CD4-positive, alpha-beta T cell (primary cell): ENCODE measurements around the gene DPYSL4. TPM values are rescaled to one million over a fixed set of nuclear protein-coding genes. Genes with fewer than 3 reads are reported as not detected.
A peak's percentile ranks its signal among the peaks of the same experiment; 100 is the strongest.

Source experiments
- ATAC-seq: fragments of 200-7000 bp; cut with Tn5 transposase; one replicate; pipeline ENCODE4 v1.10.0; 2022; ENCODE audit warnings: mild to moderate bottlenecking; ENCODE audit not compliant: poor library complexity
- CTCF ChIA-PET: fragments of 350-600 bp; sonication (Branson Sonifier 250); formaldehyde crosslinking; loops from one replicate; lab custom pipeline; 2021; ENCODE audit warnings: antibody characterized with exemption, inconsistent platforms; lab: Charles Lee
- POLR2A ChIA-PET: fragments of 350-600 bp; sonication (Branson Sonifier 250); formaldehyde crosslinking; loops from one replicate; lab custom pipeline; 2021; ENCODE audit warnings: antibody characterized with exemption, inconsistent platforms; lab: Charles Lee
- DNase-seq, 14 experiments: peaks; one replicate each; pipeline ENCODE4 v3.0.0-alpha.2; 2013 to 2020; ENCODE audit warnings: mixed read lengths in 2 of 14
- H3K27ac ChIP-seq, 2 donors: one replicate each; pipeline versions ENCODE4 v1.5.1 to v1.7.0; 2013; ENCODE audit warnings: low read length in 2 of 2, low read depth in 1 of 2, mild to moderate bottlenecking in 1 of 2
- H3K27me3 ChIP-seq, 2 experiments: 1 replicate in 1 of 2; 2 replicates in 1 of 2; pipeline versions ENCODE4 v1.6.1 to v1.7.0; 2013; ENCODE audit warnings: low read length in 2 of 2, control low read depth in 1 of 2, mild to moderate bottlenecking in 1 of 2, moderate library complexity in 1 of 2; ENCODE audit not compliant: insufficient read depth in 2 of 2, control insufficient read depth in 1 of 2
- H3K36me3 ChIP-seq: one replicate; pipeline ENCODE4 v1.6.1; 2013; ENCODE audit warnings: low read length, control low read depth; ENCODE audit not compliant: insufficient read depth
- H3K4me1 ChIP-seq: one replicate; pipeline ENCODE4 v1.6.1; 2013; ENCODE audit warnings: low read length, control low read depth; ENCODE audit not compliant: insufficient read depth
- H3K4me3 ChIP-seq: one replicate; pipeline ENCODE4 v1.5.1; 2013; ENCODE audit warnings: mild to moderate bottlenecking, low read length, moderate library complexity
- H3K9me3 ChIP-seq, 2 experiments: 1 replicate in 1 of 2; 2 replicates in 1 of 2; pipeline versions ENCODE4 v1.6.1 to v1.7.0; 2013; ENCODE audit warnings: low read length in 2 of 2, mild to moderate bottlenecking in 2 of 2, control low read depth in 1 of 2, moderate library complexity in 1 of 2; ENCODE audit not compliant: control insufficient read depth in 1 of 2, insufficient read depth in 1 of 2
- H3K27ac Mint-ChIP-seq: one replicate; pipeline ENCODE4 v1.8.0; 2020; ENCODE audit warnings: mixed read lengths
- H3K27me3 Mint-ChIP-seq: one replicate; pipeline ENCODE4 v1.8.0; 2021; ENCODE audit warnings: mixed read lengths
- H3K36me3 Mint-ChIP-seq: one replicate; pipeline ENCODE4 v1.8.0; 2021; ENCODE audit warnings: low read depth, mixed read lengths
- H3K4me1 Mint-ChIP-seq: one replicate; pipeline ENCODE4 v1.8.0; 2021; ENCODE audit warnings: low read depth, mixed read lengths
- H3K4me3 Mint-ChIP-seq: one replicate; pipeline ENCODE4 v1.8.0; 2020; ENCODE audit warnings: mild to moderate bottlenecking, mixed read lengths
- H3K9me3 Mint-ChIP-seq: one replicate; pipeline ENCODE4 v1.8.0; 2020; ENCODE audit warnings: mixed read lengths
- CTCF ChIP-seq: fragments of 200-600 bp; IDR thresholded peaks from one replicate; pipeline ENCODE4 v1.8.0; 2022; ENCODE audit warnings: antibody characterized with exemption, mild to moderate bottlenecking
- intact Hi-C, 2 experiments: fragments of 100-400 bp; cut with DNase I in 1 of 2; cut with micrococcal nuclease in 1 of 2; formaldehyde crosslinking; loops; one replicate each; pipeline versions ENCODE4 v1.15.1 to v1.9.0; 2023 to 2025; cut with DNase I, micrococcal nuclease
- total RNA-seq, 174 experiments: library from RNA in 2 of 174; stranded (reverse) in 2 of 174; gene quantifications; one replicate each; pipeline ENCODE4 v1.2.3 and lab custom pipeline; 2021 to 2026

Gene DPYSL4
- total RNA-seq, 2 experiments from 2014 or later, result 0.64 to 0.96 TPM

- no peak for ATAC-seq
- peak overlapping the region; percentile 88 for H3K27ac Mint-ChIP-seq
- POLR2A ChIA-PET, result no interaction called here
- H3K36me3 ChIP-seq, result no peaks in the 10 kb centered on the region
- peaks cover 43% of the 10 kb centered on the region for H3K4me1 ChIP-seq
- peaks cover 32% of the 10 kb centered on the region for H3K4me1 Mint-ChIP-seq
- DNase-seq, result no peak
- intact Hi-C loops, result no loop called here
- H3K27me3 ChIP-seq, result peaks cover 0 to 2% of the 10 kb centered on the region in 2 experiments
- H3K27ac ChIP-seq, result no peak overlapping the region
- no peaks in the 10 kb centered on the region for H3K9me3 ChIP-seq
- H3K27me3 Mint-ChIP-seq, result no peaks in the 10 kb centered on the region
- no peaks in the 10 kb centered on the region for H3K9me3 Mint-ChIP-seq
- H3K36me3 Mint-ChIP-seq, result no peaks in the 10 kb centered on the region
- CTCF ChIA-PET, result no interaction called here
- no peak for TF ChIP-seq CTCF
- no peak overlapping the region for H3K4me3 ChIP-seq
- no peak overlapping the region for H3K4me3 Mint-ChIP-seq
Measured at GRCh38 chr10:132228616-132229015, 41.9 kb downstream of the DPYSL4 start.

- H3K4me1 ChIP-seq, result peaks cover 43% of the 10 kb centered on the region
- DNase-seq (no peak), ATAC-seq (no peak)
- no peaks in the 10 kb centered on the region for H3K9me3 Mint-ChIP-seq
- CTCF ChIA-PET, result no interaction called here
- H3K36me3 ChIP-seq, result no peaks in the 10 kb centered on the region
- no peak for TF ChIP-seq CTCF
- no peak overlapping the region for H3K27ac ChIP-seq
- no peak overlapping the region for H3K4me3 Mint-ChIP-seq
- no peaks in the 10 kb centered on the region for H3K9me3 ChIP-seq
- POLR2A ChIA-PET, result interaction anchor here (1.1 kb wide), 1 partner anchor 217 kb away, joined by 4 read pairs; no protein-coding TSS in a partner anchor
- H3K4me3 ChIP-seq, result no peak overlapping the region
- H3K4me1 Mint-ChIP-seq, result peaks cover 32% of the 10 kb centered on the region
- H3K27me3 Mint-ChIP-seq, result no peaks in the 10 kb centered on the region
- peak overlapping the region; percentile 88 for H3K27ac Mint-ChIP-seq
- no peaks in the 10 kb centered on the region for H3K36me3 Mint-ChIP-seq
- intact Hi-C loops, result no loop called here
- H3K27me3 ChIP-seq, result peaks cover 0 to 2% of the 10 kb centered on the region in 2 experiments
Measured at GRCh38 chr10:132229096-132229495, 42.3 kb downstream of the DPYSL4 start.

GRCh38 chr10:132229834-132230556 is 43.2 kb downstream of the DPYSL4 start:
- TF ChIP-seq CTCF, result no peak
- Mint-ChIP-seq H3K27me3 (no peaks in the 10 kb centered on the region), H3K36me3 (no peaks in the 10 kb centered on the region), H3K27ac (peak overlapping the region; percentile 88), H3K4me1 (peaks cover 32% of the 10 kb centered on the region), H3K9me3 (no peaks in the 10 kb centered on the region), H3K4me3 (peak overlapping the region; percentile 86)
- intact Hi-C loops, result no loop called here
- ChIA-PET POLR2A (interaction anchor here (1.1 kb wide), 1 partner anchor 217 kb away, joined by 4 read pairs; no protein-coding TSS in a partner anchor), CTCF (no interaction called here)
- no peaks in the 10 kb centered on the region for H3K36me3 ChIP-seq
- peak; percentile 50 for ATAC-seq
- H3K4me1 ChIP-seq, result peaks cover 43% of the 10 kb centered on the region
- peaks cover 0 to 2% of the 10 kb centered on the region in 2 experiments for H3K27me3 ChIP-seq
- no peak overlapping the region for H3K27ac ChIP-seq
- peak overlapping the region; percentile 31 for H3K4me3 ChIP-seq
- DNase-seq, result peak in 7 of 14 experiments; percentile 20 to 61 (median 44)
- no peaks in the 10 kb centered on the region for H3K9me3 ChIP-seq
